Right lung (tissue), 5 donors: Measurements from ENCODE around the gene SLC11A1. TPM values are rescaled to one million over a fixed set of nuclear protein-coding genes. Genes with fewer than 3 reads are reported as not detected.

Experiments used
- DNase-seq, 2 donors: peaks; one replicate each; pipeline ENCODE4 v3.0.0-alpha.2; 2013
- polyA plus RNA-seq, 5 donors: library from polyadenylated mRNA; unstranded; fragments of 120-200 nt; gene quantifications; one replicate each; pipeline versions ENCODE4 v1.2.1 to v1.2.3, GENCODE V29; 2013; ENCODE audit warnings: inconsistent platforms in 1 of 5, low replicate concordance in 1 of 5; ENCODE audit not compliant: insufficient read length in 5 of 5, insufficient read depth in 1 of 5

SLC11A1 gene
- polyA plus RNA-seq, 5 donors = 0.62 to 1.6 (median 1.0) TPM

GRCh38 chr2:218432676-218433365, 50.7 kb downstream of the SLC11A1 start:
- no peak for DNase-seq

DNA sequence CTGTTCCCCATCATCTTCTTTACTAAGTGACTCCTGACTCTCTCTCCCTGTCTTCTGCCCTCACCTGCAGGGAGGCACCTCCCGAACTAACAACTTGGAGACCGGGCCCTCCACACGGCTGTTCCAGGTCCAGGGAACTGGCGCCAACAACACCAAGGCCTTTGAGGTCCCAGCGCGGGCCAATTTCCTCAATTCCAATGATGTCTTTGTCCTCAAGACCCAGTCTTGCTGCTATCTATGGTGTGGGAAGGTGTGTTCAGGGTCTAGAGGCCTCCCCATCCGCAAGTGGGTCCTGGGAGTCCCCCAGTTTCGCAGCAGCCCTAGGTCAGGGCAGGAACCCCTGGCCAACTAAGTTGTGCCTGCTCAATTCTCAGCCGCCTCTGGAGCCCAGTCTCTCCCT, 52.4 kb downstream of the SLC11A1 start:
- no peak for DNase-seq

DNA sequence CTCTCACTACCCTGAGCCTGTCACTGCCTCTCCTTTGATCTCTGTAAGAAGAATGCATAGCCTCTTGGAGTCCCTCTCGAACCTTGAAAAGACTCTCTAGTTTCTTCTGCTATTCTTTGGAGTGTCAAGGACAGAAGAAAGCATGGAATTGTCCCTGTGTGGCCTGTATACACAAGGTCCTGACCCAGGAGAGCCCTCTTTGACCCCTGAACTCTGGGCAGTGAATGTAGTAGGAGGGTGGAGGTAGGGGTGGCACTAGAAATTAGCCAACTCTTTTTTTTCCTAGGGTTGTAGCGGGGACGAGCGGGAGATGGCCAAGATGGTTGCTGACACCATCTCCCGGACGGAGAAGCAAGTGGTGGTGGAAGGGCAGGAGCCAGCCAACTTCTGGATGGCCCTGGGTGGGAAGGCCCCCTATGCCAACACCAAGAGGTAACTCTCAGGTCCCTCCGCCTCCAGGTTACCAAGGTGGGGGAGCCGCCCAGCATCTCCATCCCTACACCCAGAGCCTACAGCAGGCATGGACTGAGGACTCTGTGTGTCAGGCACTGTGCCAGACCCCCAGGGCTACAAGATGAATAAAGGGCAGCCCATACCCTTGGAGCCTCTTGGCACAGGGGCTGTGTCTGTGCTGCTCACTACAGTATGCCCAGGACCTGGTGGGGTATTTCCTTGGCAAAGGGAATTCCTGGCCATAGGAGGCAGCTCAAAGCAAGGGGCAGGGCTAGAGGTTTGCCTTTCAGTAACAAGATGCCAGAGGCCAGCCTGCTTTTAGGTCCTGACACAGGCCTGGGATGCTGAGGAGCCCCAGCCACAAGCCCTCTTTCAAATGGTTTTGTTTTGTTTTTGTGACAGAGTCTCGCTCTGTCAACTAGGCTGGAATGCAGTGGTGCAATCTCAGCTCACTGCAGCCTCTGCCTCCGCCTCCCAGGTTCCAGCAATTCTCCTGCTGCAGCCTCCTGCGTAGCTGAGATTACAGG, 53.2 kb downstream of the SLC11A1 start:
- no peak for DNase-seq

DNA sequence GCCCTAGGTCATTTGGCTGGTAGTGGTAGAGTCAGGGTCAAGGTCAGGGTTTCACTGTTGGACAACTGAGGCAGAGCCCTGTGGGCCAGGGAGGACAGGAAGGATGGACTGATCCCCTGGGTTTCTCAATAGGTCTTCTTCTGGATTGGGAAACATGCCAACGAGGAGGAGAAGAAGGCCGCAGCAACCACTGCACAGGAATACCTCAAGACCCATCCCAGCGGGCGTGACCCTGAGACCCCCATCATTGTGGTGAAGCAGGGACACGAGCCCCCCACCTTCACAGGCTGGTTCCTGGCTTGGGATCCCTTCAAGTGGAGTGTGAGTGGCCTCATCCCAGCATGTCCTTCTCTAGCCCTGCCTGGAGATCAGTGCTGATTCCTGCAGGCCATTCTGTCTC, 54.9 kb downstream of the SLC11A1 start:
- DNase-seq = no peak

DNA sequence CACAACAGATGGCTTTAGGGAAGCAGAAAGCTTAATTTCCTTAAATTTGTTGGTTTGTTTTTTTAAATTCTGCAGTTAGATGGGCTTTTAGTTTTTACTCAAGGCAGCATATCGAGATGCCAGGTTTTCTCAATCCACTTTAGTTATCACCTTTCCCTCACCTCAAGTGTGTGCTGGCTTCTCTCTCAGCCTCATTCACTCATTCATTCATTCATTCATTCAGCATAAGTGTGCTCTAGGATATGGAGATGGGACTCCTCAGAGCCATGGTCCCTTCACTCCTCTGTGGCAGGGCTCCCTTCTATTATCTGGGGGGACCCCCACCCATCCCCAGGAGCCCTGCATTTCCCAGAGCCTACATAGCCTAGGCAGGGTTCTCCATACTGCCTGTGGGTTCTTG, 55.9 kb downstream of the SLC11A1 start:
- DNase-seq = no peak

GRCh38 chr2:218438596-218438995, 56.5 kb downstream of the SLC11A1 start:
- DNase-seq = no peak

DNA sequence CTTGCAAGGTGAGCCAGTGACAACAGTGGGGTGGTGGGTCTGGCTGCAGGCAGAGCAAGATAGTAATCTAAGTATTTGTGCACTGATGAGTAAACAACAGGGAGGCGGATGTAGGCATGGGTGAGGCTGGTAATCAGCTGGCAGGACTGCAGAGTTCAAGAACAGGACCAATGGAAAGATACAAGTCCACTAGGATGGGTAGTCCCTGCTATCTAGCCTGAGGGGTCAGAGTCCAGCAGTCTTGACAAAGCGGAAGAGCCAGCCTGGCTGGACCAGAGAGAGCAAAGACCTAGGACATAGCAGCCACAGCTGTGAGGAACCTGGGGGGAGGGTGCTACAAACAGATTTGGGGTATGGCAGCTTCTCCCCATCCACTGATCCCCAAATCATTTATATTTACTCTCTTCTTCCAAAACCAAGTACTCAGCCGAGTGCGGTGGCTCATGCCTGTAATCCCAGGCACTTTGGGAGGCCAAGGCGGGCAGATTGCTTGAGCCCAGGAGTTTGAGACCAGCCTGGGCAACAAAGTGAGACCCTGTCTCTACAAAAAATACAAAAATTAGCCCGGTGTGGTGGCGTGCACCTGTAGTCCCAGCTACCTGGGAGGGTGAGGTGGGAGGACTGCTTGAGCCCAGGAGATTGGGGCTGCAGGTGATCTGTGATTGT, 62.8 kb downstream of the SLC11A1 start:
- no peak for DNase-seq

GRCh38 chr2:218445602-218446001, 63.5 kb downstream of the SLC11A1 start:
- DNase-seq = no peak

Other genes starting within 250 kb of the SLC11A1 start
- gene CXCR1, start 215.3 kb upstream of the SLC11A1 start, polyA plus RNA-seq = under 1 TPM in 3 of 5 donors, not detected in 2; 0.04 to 0.13 (median 0.08) TPM
- gene ARPC2, start 165.1 kb upstream of the SLC11A1 start, polyA plus RNA-seq = 100 to 1,000 TPM; 237 to 268 (median 252) TPM
- gene GPBAR1, start 121.3 kb upstream of the SLC11A1 start, polyA plus RNA-seq = 1 to 10 TPM; 1.1 to 1.9 (median 1.3) TPM
- 100 to 1,000 TPM in 4 of 5 donors, 10 to 100 TPM in 1; 92.3 to 121 (median 112) TPM for gene AAMP, start 112.1 kb upstream of the SLC11A1 start, polyA plus RNA-seq
- gene PNKD, start 111.8 kb upstream of the SLC11A1 start, polyA plus RNA-seq = 10 to 100 TPM; 50.1 to 70.8 (median 67.6) TPM
- gene TMBIM1, start 89.8 kb upstream of the SLC11A1 start, polyA plus RNA-seq = 10 to 100 TPM; 65.6 to 79.6 (median 73.4) TPM
- gene CATIP, start 25.4 kb upstream of the SLC11A1 start, polyA plus RNA-seq = 1 to 10 TPM in 4 of 5 donors, under 1 TPM in 1; 0.65 to 4.0 (median 2.2) TPM
- gene CTDSP1, start 17.6 kb downstream of the SLC11A1 start, polyA plus RNA-seq = 100 to 1,000 TPM; 120 to 176 (median 133) TPM
- gene VIL1, start 36.9 kb downstream of the SLC11A1 start, polyA plus RNA-seq = 1 to 10 TPM in 4 of 5 donors, under 1 TPM in 1; 0.86 to 2.1 (median 1.4) TPM
- 10 to 100 TPM; 10.5 to 20.1 (median 17.7) TPM for gene USP37, start 186.1 kb downstream of the SLC11A1 start, polyA plus RNA-seq
- 10 to 100 TPM; 50.4 to 69.1 (median 59.1) TPM for gene CNOT9, start 186.6 kb downstream of the SLC11A1 start, polyA plus RNA-seq
- 10 to 100 TPM in 2 of 5 donors, 1 to 10 TPM in 3; 8.8 to 11.3 (median 9.9) TPM for gene PLCD4, start 225.6 kb downstream of the SLC11A1 start, polyA plus RNA-seq